HepG2 (cell line): ENCODE data around the gene RPS10. TPM values are rescaled to one million over a fixed set of nuclear protein-coding genes. Genes with fewer than 3 reads are reported as not detected.

Source experiments
- ADNP ChIP-seq: sonication (generic); formaldehyde crosslinking; IDR thresholded peaks from 2 replicates; pipeline ENCODE4 v1.4.0; 2020; ENCODE audit warnings: missing genetic modification reagents
- CC2D1A ChIP-seq: sonication (generic); formaldehyde crosslinking; IDR thresholded peaks from 2 replicates; pipeline ENCODE4 v1.8.1; 2023; ENCODE audit warnings: mild to moderate bottlenecking, missing genetic modification reagents
- E2F2 ChIP-seq: sonication (generic); formaldehyde crosslinking; IDR thresholded peaks from 2 replicates; pipeline ENCODE4 v1.4.0; 2020; ENCODE audit warnings: missing genetic modification reagents, borderline replicate concordance
- KLF11 ChIP-seq: IDR thresholded peaks from 2 replicates; pipeline ENCODE4 v1.6.1; 2016; ENCODE audit warnings: missing compliant biosample characterization
- MYC ChIP-seq: sonication (generic); formaldehyde crosslinking; IDR thresholded peaks from 2 replicates; pipeline ENCODE4 v1.9.0; 2021; ENCODE audit warnings: missing genetic modification reagents, borderline replicate concordance
- POLR2G ChIP-seq: fragments of 200-400 bp; formaldehyde crosslinking; IDR thresholded peaks from 2 replicates; pipeline ENCODE4 v1.6.1; 2018; ENCODE audit warnings: mild to moderate bottlenecking, low read depth, low read length, moderate library complexity
- PRDM15 ChIP-seq: sonication (generic); formaldehyde crosslinking; IDR thresholded peaks from 2 replicates; pipeline ENCODE4 v1.4.0; 2020; ENCODE audit warnings: missing genetic modification reagents
- SNAPC4 ChIP-seq: sonication (generic); formaldehyde crosslinking; IDR thresholded peaks from 2 replicates; pipeline ENCODE4 v1.4.0; 2020; ENCODE audit warnings: mild to moderate bottlenecking, missing genetic modification reagents
- ZHX2 ChIP-seq, 2 experiments: sonication (generic) in 1 of 2; formaldehyde crosslinking in 1 of 2; IDR thresholded peaks; 2 replicates each; pipeline versions ENCODE4 v1.6.1 to v1.9.0; 2014 to 2022; ENCODE audit warnings: antibody characterized with exemption in 1 of 2, borderline replicate concordance in 1 of 2, inconsistent platforms in 1 of 2, low read depth in 1 of 2, missing genetic modification reagents in 1 of 2
- ZNF563 ChIP-seq: sonication (generic); formaldehyde crosslinking; IDR thresholded peaks from 2 replicates; pipeline ENCODE4 v1.8.0; 2022; ENCODE audit warnings: mild to moderate bottlenecking, moderate library complexity, missing genetic modification reagents
- ZNF605 ChIP-seq: sonication (generic); formaldehyde crosslinking; IDR thresholded peaks from 2 replicates; pipeline ENCODE4 v1.8.0; 2022; ENCODE audit warnings: mild to moderate bottlenecking, missing genetic modification reagents
- ZNF777 ChIP-seq: sonication (generic); formaldehyde crosslinking; IDR thresholded peaks from 2 replicates; pipeline ENCODE4 v1.4.0; 2020; ENCODE audit warnings: missing genetic modification reagents
- polyA plus RNA-seq, 8 experiments: library from polyadenylated mRNA; depleted of rRNA in 3 of 8; stranded (reverse) in 7 of 8; unstranded in 1 of 8; fragments of >200 nt; fragmentation: Illumina TruSeq in 4 of 8; extraction: Trizol in 4 of 8; gene quantifications; 2 replicates each; pipeline versions ENCODE4 v1.2.1 to v1.2.3, GENCODE V29; 2011 to 2016; ENCODE audit warnings: low read depth in 4 of 8, missing spikeins in 1 of 8, mixed read lengths in 1 of 8; ENCODE audit not compliant: insufficient read depth in 1 of 8
- total RNA-seq, 5 experiments: library from RNA; depleted of rRNA; stranded (reverse); fragments of >200 nt; fragmentation: Illumina TruSeq; extraction: Trizol; gene quantifications; 2 replicates each; pipeline ENCODE4 v1.2.3, GENCODE V29; 2016; ENCODE audit warnings: low read depth in 1 of 5

The RPS10 gene
- total and polyA plus RNA-seq, 2 of the 13 experiments (the other 11 are each of a cell fraction or from before 2014, with no cell fraction given): 2,909 to 4,648 TPM

GRCh38 chr6:34392497-34393190 lies 33.2 kb downstream of the RPS10 start, which contains the start of gene NUDT3 (continued):
- TF ChIP-seq E2F2 (CRISPR knock-in tag): no peak
- 0 out of 2 replicates have a peak, but pooled peaks have one; percentile 21 for TF ChIP-seq PRDM15 (CRISPR knock-in tag)
- no peak for TF ChIP-seq CC2D1A (CRISPR knock-in tag)
- TF ChIP-seq KLF11: peak; percentile 91
- peak; percentile 92 for TF ChIP-seq ZHX2 (IDR thresholded peaks at IDR 0.05; ENCODE audit: low read depth)
- TF ChIP-seq ZHX2 (CRISPR knock-in tag; IDR thresholded peaks at IDR 0.05; ENCODE audit: borderline replicate concordance): peak; percentile 62; the same call in 1 of the 2 replicates
- peak; percentile 64 for TF ChIP-seq MYC (CRISPR knock-in tag)
- peak; percentile 13; the same call in 1 of the 2 replicates for TF ChIP-seq ZNF563 (CRISPR knock-in tag)
- no peak; the same call in 1 of the 2 replicates for TF ChIP-seq ADNP (CRISPR knock-in tag)
- peak; percentile 70; the same call in 1 of the 2 replicates for TF ChIP-seq ZNF605 (CRISPR knock-in tag)
- 0 out of 2 replicates have a peak, but pooled peaks have one; percentile 37 for TF ChIP-seq SNAPC4 (CRISPR knock-in tag)
- peak; percentile 99 for TF ChIP-seq ZNF777 (CRISPR knock-in tag)
- TF ChIP-seq POLR2G: peak; percentile 81
